ENCODE data around the gene PLCD1.
A peak's percentile ranks its signal among the peaks of the same experiment; 100 is the strongest.

DNA sequence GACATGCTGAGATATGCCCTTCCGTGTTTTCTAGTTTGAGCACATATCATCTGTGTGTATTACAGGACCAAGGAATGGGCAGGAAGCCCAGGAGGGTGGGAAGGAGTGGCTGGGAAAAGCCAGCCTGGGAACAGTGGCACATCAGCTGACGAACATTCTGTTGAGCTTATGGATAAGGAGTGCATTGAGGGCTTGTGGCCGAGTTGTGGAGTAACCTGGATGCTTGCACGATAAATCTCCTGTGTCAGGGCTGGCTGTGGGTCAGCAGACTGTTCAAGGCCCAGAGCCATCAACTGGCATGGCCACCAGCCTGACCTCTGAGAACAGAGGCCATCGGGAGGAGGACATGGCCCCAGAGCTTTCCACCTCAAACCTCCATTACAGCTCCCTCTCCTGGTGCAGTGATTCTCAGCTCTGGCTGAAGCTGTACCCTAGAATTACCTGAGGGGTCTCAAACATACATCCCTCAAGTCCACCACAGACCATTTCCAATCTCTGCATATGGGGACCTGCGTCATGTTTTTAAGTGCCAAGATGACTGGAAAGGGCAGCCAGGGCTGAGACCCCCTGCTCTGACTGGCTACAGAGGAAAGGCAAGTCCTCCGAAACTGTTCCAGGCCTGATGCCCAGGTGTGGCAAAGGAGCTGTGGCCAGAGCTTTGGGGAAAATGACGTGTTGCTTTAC lies 43.7 kb downstream of the PLCD1 start:
- TF ChIP-seq CTCF (IDR thresholded peaks at IDR 0.05) (no peak), POLR2AphosphoS5 (IDR thresholded peaks at IDR 0.05) (peak; percentile 92), POLR2A (IDR thresholded peaks at IDR 0.05) (no peak)
